ENCODE data around the gene TMEM202.
"Not testable (repeated sequence)": the region's sequence is repeated elsewhere in the genome, so short reads cannot be mapped to it uniquely, and the experiment has no call there.

GRCh38 chr15:72379106-72379505 lies 19.0 kb upstream of the TMEM202 start:
- not testable (repeated sequence) for TF ChIP-seq POLR2A, EP300, POLR2AphosphoS5, CTCF (IDR thresholded peaks at IDR 0.05)

All from sigmoid colon (tissue), 4 donors.